Upper lobe of left lung (tissue), 6 donors: ENCODE results near the gene EIPR1. TPM values are rescaled to one million over a fixed set of nuclear protein-coding genes. Genes with fewer than 3 reads are reported as not detected.

Source experiments
- ATAC-seq, 2 donors: fragments of 200-7000 bp; cut with Tn5 transposase; one replicate each; pipeline ENCODE4 v1.9.1; 2022; ENCODE audit warnings: mild to moderate bottlenecking in 2 of 2, moderate library complexity in 2 of 2; ENCODE audit not compliant: low FRiP score in 2 of 2
- DNase-seq, 2 donors: peaks; one replicate each; pipeline ENCODE4 v3.0.0-alpha.2; 2019 to 2020
- H3K27ac ChIP-seq, 4 donors: fragments of 200-600 bp; sonication (generic); one replicate each; pipeline ENCODE4 v1.5.1; 2016 to 2019
- H3K27me3 ChIP-seq, 4 donors: fragments of 200-600 bp; sonication (generic); one replicate each; pipeline ENCODE4 v1.5.1; 2017 to 2019
- H3K36me3 ChIP-seq, 4 donors: fragments of 200-600 bp; sonication (generic); one replicate each; pipeline ENCODE4 v1.5.1; 2016 to 2019
- H3K4me1 ChIP-seq, 4 donors: fragments of 200-600 bp; sonication (generic); one replicate each; pipeline ENCODE4 v1.5.1; 2018 to 2019
- H3K4me3 ChIP-seq, 4 donors: fragments of 200-600 bp; sonication (generic); one replicate each; pipeline ENCODE4 v1.5.1; 2017 to 2019; ENCODE audit warnings: mild to moderate bottlenecking in 2 of 4, moderate library complexity in 1 of 4
- H3K9me3 ChIP-seq, 4 donors: fragments of 200-600 bp; sonication (generic); one replicate each; pipeline ENCODE4 v1.5.1; 2018 to 2019
- CTCF ChIP-seq, 6 experiments: fragments of 450-650 bp in 4 of 6; fragments of 200-600 bp in 2 of 6; sonication (generic) in 2 of 6; IDR thresholded peaks; one replicate each; pipeline ENCODE4 v1.5.1; 2016 to 2019; ENCODE audit warnings: antibody characterized with exemption in 6 of 6
- EP300 ChIP-seq, 4 donors: sonication (generic); formaldehyde crosslinking; IDR thresholded peaks; one replicate each; pipeline ENCODE4 v1.5.1; 2017; ENCODE audit warnings: antibody characterized with exemption in 4 of 4, control low read depth in 2 of 4
- POLR2A ChIP-seq, 4 donors: fragments of 450-650 bp; IDR thresholded peaks; one replicate each; pipeline ENCODE4 v1.5.1; 2016 to 2017; ENCODE audit warnings: antibody characterized with exemption in 4 of 4, mild to moderate bottlenecking in 2 of 4
- POLR2AphosphoS5 ChIP-seq, 2 donors: sonication (generic); formaldehyde crosslinking; IDR thresholded peaks; one replicate each; pipeline ENCODE4 v1.5.1; 2017; ENCODE audit warnings: antibody characterized with exemption in 2 of 2
- WGBS, 2 donors: methylation state at CpG; one replicate each; pipeline ENCODE4 v1.1.5; 2017 to 2018; 5-methylcytosine and 5-hydroxymethylcytosine counted together
- total RNA-seq, 6 donors: library from RNA; depleted of rRNA in 4 of 6; stranded (reverse); fragments of >200 nt in 4 of 6; gene quantifications; one replicate each; pipeline versions ENCODE4 v1.1.0 to v1.2.1, GENCODE V29; 2016 to 2021
- donor health status: DM: no; HTN: no; CAD: no; lungs with moderate emphysema.
- donor health status: DM: no; HTN: yes; CAD: no; lungs with severe emphysema.

Gene EIPR1
- total RNA-seq, 6 donors from 2014 or later: 17.6 to 39.8 (median 23.6) TPM

DNA sequence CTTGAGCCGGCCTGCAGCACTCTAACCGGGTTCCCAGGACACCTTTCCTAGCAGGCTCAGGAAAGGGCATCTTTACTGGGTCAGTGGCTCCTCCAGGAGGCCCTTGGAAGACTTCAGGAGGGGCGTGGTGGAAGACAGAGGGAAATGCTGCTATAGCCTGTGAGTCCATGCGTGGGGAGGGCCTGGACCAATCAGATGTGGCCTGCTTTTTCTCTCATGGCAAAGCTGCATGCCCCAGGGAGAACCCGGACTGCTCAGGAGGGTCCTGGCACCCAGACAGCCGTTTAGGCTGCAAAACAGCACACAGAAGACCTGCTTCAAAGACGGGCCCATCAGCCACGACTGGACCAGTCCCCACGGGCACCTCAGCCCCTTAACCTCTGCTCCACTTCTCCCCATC lies 84.4 kb downstream of the EIPR1 start:
- Histone ChIP-seq H3K27me3 (no peaks in the 10 kb centered on the region), H3K27ac (no peak overlapping the region)
- WGBS, 2 donors: 84 to 92% methylated on average over 7 to 9 of the region's 9 CpGs

GRCh38 chr2:3292416-3292815 lies 85.2 kb downstream of the EIPR1 start:
- H3K27me3 ChIP-seq: no peaks in the 10 kb centered on the region
- no peak for TF ChIP-seq CTCF (IDR thresholded peaks at IDR 0.05)
- no peak for TF ChIP-seq POLR2A (IDR thresholded peaks at IDR 0.05)
- TF ChIP-seq POLR2AphosphoS5 (IDR thresholded peaks at IDR 0.05): no peak
- no peak for TF ChIP-seq EP300 (IDR thresholded peaks at IDR 0.05)
- H3K4me3 ChIP-seq: no peak overlapping the region
- H3K4me1 ChIP-seq: no peaks in the 10 kb centered on the region
- no peaks in the 10 kb centered on the region for H3K9me3 ChIP-seq
- ATAC-seq: peak in 1 of 2 donors; percentile 26
- WGBS, 2 donors: 92 to 99% methylated on average over 8 to 10 of the region's 10 CpGs
- no peak overlapping the region for H3K27ac ChIP-seq
- peak in 1 of 2 donors; percentile 13 for DNase-seq
- H3K36me3 ChIP-seq: no peaks in the 10 kb centered on the region

More for the DNA sequence above, 84.4 kb downstream of the EIPR1 start:
- DNase-seq: peak in 1 of 2 donors; percentile 15
- no peak for ATAC-seq
- H3K9me3 ChIP-seq: no peaks in the 10 kb centered on the region
- H3K4me1 ChIP-seq: no peaks in the 10 kb centered on the region
- TF ChIP-seq POLR2AphosphoS5 (IDR thresholded peaks at IDR 0.05) (no peak), CTCF (IDR thresholded peaks at IDR 0.05) (no peak), EP300 (IDR thresholded peaks at IDR 0.05) (no peak), POLR2A (IDR thresholded peaks at IDR 0.05) (no peak)
- no peaks in the 10 kb centered on the region for H3K36me3 ChIP-seq
- no peak overlapping the region for H3K4me3 ChIP-seq

GRCh38 chr2:3291750-3292149 lies 85.9 kb downstream of the EIPR1 start:
- peak in 1 of 2 donors; percentile 7 for DNase-seq
- Histone ChIP-seq H3K27me3 (no peaks in the 10 kb centered on the region), H3K4me3 (no peak overlapping the region), H3K27ac (no peak overlapping the region), H3K9me3 (no peaks in the 10 kb centered on the region), H3K4me1 (no peaks in the 10 kb centered on the region), H3K36me3 (no peaks in the 10 kb centered on the region)
- ATAC-seq: no peak
- TF ChIP-seq CTCF (IDR thresholded peaks at IDR 0.05) (no peak), POLR2A (IDR thresholded peaks at IDR 0.05) (no peak), EP300 (IDR thresholded peaks at IDR 0.05) (no peak), POLR2AphosphoS5 (IDR thresholded peaks at IDR 0.05) (no peak)
- 89 to 90% methylated on average over 2 to 7 of the region's 7 CpGs for WGBS, 2 donors

- Histone ChIP-seq H3K27ac (no peak overlapping the region), H3K9me3 (no peaks in the 10 kb centered on the region), H3K4me1 (no peaks in the 10 kb centered on the region), H3K4me3 (no peak overlapping the region), H3K27me3 (no peaks in the 10 kb centered on the region), H3K36me3 (no peaks in the 10 kb centered on the region)
- DNase-seq: no peak
- no peak for ATAC-seq
- WGBS, 2 donors: 99 to 100% methylated on average over 8 to 9 of the region's 9 CpGs
- no peak for TF ChIP-seq CTCF (IDR thresholded peaks at IDR 0.05)
- TF ChIP-seq POLR2AphosphoS5 (IDR thresholded peaks at IDR 0.05): no peak
- TF ChIP-seq POLR2A (IDR thresholded peaks at IDR 0.05): no peak
- TF ChIP-seq EP300 (IDR thresholded peaks at IDR 0.05): no peak
Observed at GRCh38 chr2:3291113-3291512, 86.5 kb downstream of the EIPR1 start.

- DNase-seq (peak in 1 of 2 donors; percentile 15), ATAC-seq (no peak)
- no peak overlapping the region for H3K4me3 ChIP-seq
- H3K4me1 ChIP-seq: no peaks in the 10 kb centered on the region
- WGBS, 2 donors: 85 to 91% methylated on average over 11 to 12 of the region's 12 CpGs
- no peak overlapping the region for H3K27ac ChIP-seq
- no peaks in the 10 kb centered on the region for H3K9me3 ChIP-seq
- TF ChIP-seq POLR2A (IDR thresholded peaks at IDR 0.05): no peak
- TF ChIP-seq POLR2AphosphoS5 (IDR thresholded peaks at IDR 0.05): no peak
- TF ChIP-seq EP300 (IDR thresholded peaks at IDR 0.05): no peak
- TF ChIP-seq CTCF (IDR thresholded peaks at IDR 0.05): no peak
- H3K27me3 ChIP-seq: no peaks in the 10 kb centered on the region
- H3K36me3 ChIP-seq: no peaks in the 10 kb centered on the region
Observed at GRCh38 chr2:3290655-3291054, 87.0 kb downstream of the EIPR1 start.
